GM18498 (cell line): ENCODE measurements around the gene ABLIM1.
"Not testable (repeated sequence)": the region's sequence is repeated elsewhere in the genome, so short reads cannot be mapped to it uniquely, and the experiment has no call there.

Experiments used
- ATAC-seq: cut with Tn5 transposase; IDR thresholded peaks from one replicate; pipeline ENCODE4 v1.9.1; 2021; ENCODE audit warnings: mild to moderate bottlenecking, moderate library complexity; ENCODE audit not compliant: unreplicated experiment

ABLIM1 gene

GRCh38 chr10:114658175-114658574 is at the start of gene ABLIM1:
Gene ABLIM1 (minus strand): TSS chr10:114658275. CDS start chr10:114658200, 75 bp downstream.
- ATAC-seq, result no peak

DNA sequence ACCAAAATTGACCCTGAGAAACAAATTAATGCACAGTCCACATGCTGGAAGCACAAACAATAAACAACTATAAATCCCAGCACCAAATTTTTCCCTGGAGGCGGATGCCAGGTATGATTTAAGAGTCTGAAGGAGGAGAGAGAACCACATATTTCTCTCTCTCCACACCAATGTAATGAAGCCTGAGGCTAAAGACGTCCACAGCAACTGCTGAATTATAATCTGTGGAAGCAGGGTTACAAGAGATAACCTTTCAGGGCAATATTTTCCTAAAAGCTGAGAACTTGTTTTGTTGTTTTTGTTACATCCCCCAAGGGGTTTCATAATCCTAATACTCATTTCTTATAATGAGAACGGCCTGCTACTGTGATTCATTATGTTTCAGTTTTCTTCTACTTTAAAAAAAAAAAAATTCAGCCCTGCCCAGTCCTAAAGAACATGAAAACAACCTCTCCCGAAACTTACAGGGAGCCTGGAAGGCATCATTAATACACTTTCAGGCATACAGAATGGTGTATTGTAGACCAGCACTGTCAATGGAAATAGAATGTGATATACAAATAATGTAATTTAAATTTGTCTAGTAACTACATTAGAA is 48.5 kb upstream of the ABLIM1 start:
- no peak for ATAC-seq

DNA sequence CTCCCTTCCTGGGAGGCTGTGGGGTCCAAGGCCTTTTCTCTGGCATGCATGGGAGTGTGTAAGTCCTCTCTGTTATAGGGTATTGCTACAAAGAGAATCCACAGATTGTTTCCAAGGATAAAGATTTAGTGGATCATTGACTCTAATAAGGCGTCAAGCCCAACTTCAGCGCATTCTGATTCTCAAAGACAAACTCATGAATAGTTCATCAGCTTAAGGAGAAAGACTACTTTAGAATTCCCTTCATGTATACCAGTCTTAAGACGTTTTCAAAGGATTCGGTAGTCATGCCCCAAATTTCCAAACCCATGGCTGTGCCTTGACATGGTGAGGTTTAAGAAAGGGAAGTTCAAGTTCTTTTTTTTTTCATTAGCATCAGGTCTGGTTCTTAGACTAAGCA is 46.6 kb upstream of the ABLIM1 start:
- no peak for ATAC-seq

- ATAC-seq, result no peak
Observed at GRCh38 chr10:114703377-114704107, 45.5 kb upstream of the ABLIM1 start.

- ATAC-seq, result no peak
Observed at GRCh38 chr10:114698271-114699061, 40.4 kb upstream of the ABLIM1 start.

DNA sequence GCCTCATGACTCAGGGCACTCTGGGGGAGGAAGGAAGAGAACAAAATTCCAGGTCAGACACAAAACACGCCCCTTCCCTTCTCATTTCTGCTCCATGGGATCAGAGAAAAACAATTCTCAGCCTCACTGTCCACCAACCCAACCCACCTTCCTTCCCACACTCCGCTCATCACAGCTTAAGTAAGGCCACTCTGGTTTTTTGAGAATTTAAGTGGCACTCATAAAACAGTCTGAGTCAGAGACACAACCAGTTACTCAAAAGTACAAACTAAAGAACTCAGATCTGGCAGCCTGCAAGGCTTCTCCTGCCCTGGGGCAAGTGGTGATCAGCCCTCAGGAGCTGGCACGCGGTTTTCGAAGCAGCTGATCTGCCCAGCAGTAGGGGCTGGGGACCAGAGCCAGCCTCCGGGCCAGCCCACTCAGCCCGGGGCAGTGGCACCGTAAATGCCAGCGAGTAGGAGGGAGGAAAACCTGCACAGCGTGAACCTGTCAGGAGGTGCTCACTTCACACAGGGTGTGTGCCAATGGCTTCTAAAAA is 39.1 kb upstream of the ABLIM1 start:
- ATAC-seq, result no peak

DNA sequence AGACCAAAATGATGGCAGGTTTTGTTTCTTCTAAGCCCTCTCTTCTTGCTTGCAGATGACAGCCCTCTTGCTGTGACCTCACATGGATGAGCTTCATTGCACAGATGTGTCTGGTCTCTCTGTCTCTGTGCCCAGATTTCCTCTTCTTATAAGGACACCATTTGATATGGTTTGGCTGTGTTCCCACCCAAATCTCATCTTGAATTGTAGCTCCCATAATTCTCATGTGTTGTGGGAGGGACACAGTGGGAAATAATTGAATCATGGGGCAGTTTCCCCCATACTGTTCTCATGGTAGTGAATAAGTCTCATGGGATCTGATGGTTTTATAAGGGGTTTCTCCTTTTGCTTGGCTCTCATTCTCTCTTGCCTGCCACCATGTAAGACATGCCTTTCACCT is 38.2 kb upstream of the ABLIM1 start:
- not testable (repeated sequence) for ATAC-seq

DNA sequence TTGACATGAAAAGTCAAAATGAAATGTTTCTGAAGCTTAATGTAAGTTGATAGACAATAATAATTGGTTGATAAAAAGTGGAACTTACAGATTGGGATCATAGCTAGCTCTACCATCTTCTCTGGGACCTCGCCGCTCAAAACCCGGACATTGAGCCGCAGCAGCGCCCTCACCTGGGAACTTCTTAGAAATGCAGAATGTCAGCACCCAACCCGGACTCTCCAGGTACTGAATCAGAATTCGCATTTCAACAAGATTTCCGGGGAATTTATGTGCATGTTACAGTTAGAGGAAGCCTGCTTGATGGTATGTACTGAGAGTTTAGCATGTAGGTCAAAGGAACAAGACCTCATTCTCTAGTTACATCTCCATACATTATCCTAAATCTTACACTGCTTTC is 36.7 kb upstream of the ABLIM1 start:
- ATAC-seq, result no peak

- ATAC-seq, result no peak
Observed at GRCh38 chr10:114694062-114694461, 36.0 kb upstream of the ABLIM1 start.

DNA sequence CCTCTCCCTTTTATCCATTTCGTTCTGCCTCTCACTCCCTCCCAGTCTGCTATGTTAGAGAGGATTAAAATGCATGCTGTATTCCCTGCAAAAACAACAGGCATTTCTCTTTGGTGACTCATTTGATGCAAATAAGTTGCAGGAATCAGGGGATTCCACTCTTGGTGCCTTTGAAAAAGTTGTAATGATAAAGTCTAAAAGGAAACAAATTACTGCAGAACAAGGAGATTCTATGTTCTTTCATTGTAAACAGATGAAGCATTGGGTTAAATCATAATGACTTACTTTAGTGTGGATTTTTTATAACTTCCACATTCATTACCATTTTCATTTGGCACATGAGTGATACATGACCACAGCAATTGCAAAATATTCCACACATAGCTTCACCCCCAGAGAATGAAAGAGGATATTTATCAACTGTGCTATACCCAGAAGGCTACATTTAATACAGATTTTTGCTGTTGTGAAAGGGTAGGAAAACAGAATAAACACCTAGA is 33.4 kb upstream of the ABLIM1 start:
- no peak for ATAC-seq

- ATAC-seq, result no peak
Observed at GRCh38 chr10:114688786-114689185, 30.7 kb upstream of the ABLIM1 start.

DNA sequence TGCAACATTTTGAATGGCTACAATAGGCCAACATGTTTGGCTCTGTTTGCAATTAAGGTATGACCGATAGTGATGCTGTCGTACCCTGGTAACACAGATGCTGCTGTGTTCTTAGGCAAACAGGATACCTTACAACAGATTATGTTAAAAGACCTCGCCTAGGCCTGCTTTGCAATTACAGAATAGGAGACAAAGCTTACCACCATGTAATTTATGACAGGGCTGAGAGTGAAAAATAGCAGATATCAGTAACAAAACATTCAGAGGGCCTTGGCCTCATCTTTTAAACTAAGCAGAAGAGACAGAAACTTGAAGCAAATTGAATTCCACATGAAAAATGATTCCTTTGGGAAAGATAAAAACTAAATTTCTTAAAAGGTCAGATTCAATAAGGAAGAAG is 29.4 kb upstream of the ABLIM1 start:
- no peak for ATAC-seq

DNA sequence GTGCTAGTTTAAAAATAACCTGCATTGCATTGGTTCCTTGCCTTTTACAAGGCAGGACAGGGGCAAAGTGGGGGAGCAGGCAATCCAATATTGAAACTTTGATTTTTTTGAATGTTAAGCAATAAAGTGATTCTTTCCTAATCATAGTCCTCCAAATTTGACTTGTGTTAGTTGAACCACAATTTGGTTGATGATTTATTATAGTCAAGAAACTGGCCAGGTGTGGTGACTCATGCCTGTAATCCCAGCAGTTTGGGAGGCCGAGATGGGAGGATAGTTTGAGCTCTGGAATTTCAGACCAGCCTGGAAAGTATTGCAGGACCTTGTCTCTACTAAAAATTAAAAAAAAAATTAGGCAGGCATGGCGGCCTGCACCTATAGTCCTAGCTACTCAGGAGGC is 27.9 kb upstream of the ABLIM1 start:
- no peak for ATAC-seq

DNA sequence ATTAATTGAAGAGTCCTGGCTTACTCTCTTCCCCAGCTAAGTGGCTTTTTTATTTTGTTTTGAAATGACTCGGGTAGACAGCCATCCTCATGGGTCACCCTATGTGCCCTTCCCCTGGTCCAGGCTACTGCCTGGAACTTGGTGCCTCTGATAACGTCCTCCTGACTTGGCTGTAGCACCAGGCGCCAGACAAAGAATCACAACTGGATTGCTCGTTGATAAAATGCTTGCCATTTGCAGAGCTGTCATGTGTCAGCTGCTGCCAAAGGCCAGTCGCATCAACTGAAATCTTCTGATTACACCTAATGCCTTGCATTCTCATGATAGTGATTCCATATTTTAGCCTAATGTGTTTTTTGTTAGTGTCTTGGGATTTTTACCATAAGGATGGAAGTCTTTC is 27.4 kb upstream of the ABLIM1 start:
- ATAC-seq, result no peak

DNA sequence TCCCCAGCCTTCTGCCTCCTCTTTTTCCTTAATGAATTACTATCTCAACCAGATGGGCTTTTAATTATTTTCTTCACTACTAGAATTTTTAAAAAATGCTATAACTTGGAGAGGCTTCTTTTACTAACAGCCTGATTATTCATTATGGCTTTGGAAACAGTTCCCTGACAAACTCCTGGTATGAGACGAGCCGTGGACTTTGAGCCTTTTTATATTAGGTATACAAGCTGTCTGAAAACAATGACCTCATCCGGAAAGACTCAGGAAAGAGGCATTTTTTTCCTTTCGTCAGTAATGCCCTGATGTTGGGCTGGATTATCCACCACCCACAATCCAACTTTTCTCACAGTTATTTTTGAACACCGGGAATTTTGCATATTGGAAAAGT is 26.7 kb upstream of the ABLIM1 start:
- ATAC-seq, result no peak

- ATAC-seq, result no peak
Observed at GRCh38 chr10:114684084-114684821, 26.2 kb upstream of the ABLIM1 start.

DNA sequence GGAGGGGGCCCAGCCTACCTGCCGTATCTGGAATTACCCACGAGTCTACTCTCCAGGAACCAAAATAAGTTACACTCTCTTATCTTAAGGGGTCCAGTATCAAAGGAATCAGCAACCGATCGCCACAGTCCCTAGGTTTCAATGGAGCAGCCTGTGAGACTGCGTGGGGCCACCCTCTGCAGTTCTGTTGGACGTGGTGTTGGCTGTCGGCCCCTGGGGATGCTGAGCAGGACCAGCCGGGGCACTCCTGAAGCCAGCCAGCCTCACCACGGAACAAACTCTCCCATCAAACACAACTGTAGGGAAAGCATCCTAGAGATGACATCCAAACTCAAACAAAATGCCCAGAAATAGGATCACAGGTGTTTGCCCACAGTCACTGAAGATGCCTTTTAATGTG is 25.5 kb upstream of the ABLIM1 start:
- ATAC-seq, result no peak

GRCh38 chr10:114683162-114683561 is 25.1 kb upstream of the ABLIM1 start:
- no peak for ATAC-seq

- no peak for ATAC-seq
Observed at GRCh38 chr10:114682532-114682931, 24.5 kb upstream of the ABLIM1 start.

DNA sequence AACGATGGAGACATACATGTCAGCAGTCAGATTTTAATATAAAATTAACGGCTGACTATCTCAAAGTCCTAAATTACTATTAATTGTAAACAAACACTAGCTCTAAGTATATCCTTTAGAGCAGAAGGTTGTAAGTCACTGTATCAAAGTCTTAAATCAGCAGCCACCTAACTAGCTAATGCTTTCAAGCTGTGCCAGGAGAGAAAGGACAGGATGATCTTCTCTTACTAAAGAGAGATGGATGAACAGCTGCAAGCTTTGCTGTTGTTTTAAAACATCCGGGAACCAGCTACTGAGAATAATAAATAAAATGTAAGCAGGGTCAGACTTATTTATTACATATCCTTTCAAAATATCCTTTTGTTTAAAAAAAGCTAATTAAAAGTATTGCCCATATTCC is 24.0 kb upstream of the ABLIM1 start:
- ATAC-seq, result no peak

DNA sequence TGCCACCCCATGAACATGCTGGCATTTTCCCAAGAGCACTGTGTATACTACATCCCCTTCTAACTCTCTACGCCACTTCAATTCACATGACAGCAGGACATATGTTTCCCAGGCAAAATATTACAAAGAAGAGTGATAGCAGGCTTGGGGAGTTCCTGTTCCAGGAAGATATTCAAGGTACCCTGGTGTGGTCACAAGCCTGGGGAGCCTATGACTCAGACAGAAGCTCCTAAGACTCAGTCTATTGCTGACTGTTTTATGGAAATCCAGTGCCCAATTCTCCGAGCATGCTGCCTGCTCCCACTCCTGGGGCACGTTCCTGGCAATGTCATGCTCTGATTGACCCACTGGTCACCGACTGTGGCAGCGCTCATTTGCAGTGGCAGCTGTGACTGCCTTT is 23.5 kb upstream of the ABLIM1 start:
- no peak for ATAC-seq
